ENCODE measurements around the gene MRPL3. TPM values are rescaled to one million over a fixed set of nuclear protein-coding genes. Genes with fewer than 3 reads are reported as not detected.

MRPL3 gene
- total and polyA plus RNA-seq, 2 donors (not counting 3 experiments of a cell fraction or from before 2014, with no cell fraction given): 49.6 to 68.2 TPM

- no peaks in the 10 kb centered on the region for H4K20me1 ChIP-seq (replicated peaks; ENCODE audit: control insufficient read depth, extremely low read depth, insufficient read depth, low read length)
- BruUV-seq (replicated peaks): no TSS peak
- TF ChIP-seq MYC (IDR thresholded peaks at IDR 0.05; ENCODE audit: low read depth, low read length): no peak
- no peak for TF ChIP-seq CTCF (IDR thresholded peaks at IDR 0.05; ENCODE audit: extremely low read depth in 1 of 2, insufficient read depth in 1 of 2, low read depth in 1 of 2, low read length in 2 of 2)
- TF ChIP-seq JUN (IDR thresholded peaks at IDR 0.05; ENCODE audit: borderline replicate concordance, insufficient read depth, insufficient read length, low read depth): no peak
- TF ChIP-seq POLR2A (IDR thresholded peaks at IDR 0.05; ENCODE audit: low read depth, low read length): no peak
- TF ChIP-seq FOS (IDR thresholded peaks at IDR 0.05; ENCODE audit: borderline replicate concordance, insufficient read depth, low read length): no peak
- no peak for TF ChIP-seq EZH2 (IDR thresholded peaks at IDR 0.05; ENCODE audit: borderline replicate concordance, low read depth, low read length, severe bottlenecking)
- TF ChIP-seq MAX (IDR thresholded peaks at IDR 0.05; ENCODE audit: insufficient read depth, insufficient read length): no peak
- no peak for TF ChIP-seq POLR2AphosphoS5 (IDR thresholded peaks at IDR 0.05; ENCODE audit: insufficient read depth, low read depth, low read length)
- TF ChIP-seq GATA2 (IDR thresholded peaks at IDR 0.05; ENCODE audit: insufficient read depth, insufficient read length, low read depth, low read length): no peak
- intact Hi-C loops (cut with micrococcal nuclease): no loop called here
- H3K27ac ChIP-seq (ENCODE audit: insufficient read depth, low read depth, low read length): no peak overlapping the region
- H3K27me3 ChIP-seq (ENCODE audit: control insufficient read depth in 2 of 2, insufficient read depth in 2 of 2, low read length in 2 of 2): peaks cover 0 to 2% of the 10 kb centered on the region in 2 experiments
- no peak overlapping the region for H3K4me3 ChIP-seq (replicated peaks in 1 of 3; ENCODE audit: insufficient read depth in 1 of 3, low read depth in 1 of 3, low read length in 3 of 3)
- no peak overlapping the region for H2AFZ ChIP-seq (ENCODE audit: low read depth, low read length)
- peaks cover 5% of the 10 kb centered on the region for H3K4me1 ChIP-seq (ENCODE audit: control insufficient read depth, extremely low read depth, insufficient read depth, low read length)
- DNase-seq (ENCODE audit: low read depth, low spot score) (no peak), FAIRE-seq (no peak)
- no peaks in the 10 kb centered on the region for H3K9me3 ChIP-seq (replicated peaks; ENCODE audit: control insufficient read depth, insufficient read depth, low read length)
- H3K9ac ChIP-seq (replicated peaks; ENCODE audit: extremely low read depth, insufficient read depth, low read length): no peak overlapping the region
- dilution Hi-C loops (cut with MboI; ENCODE audit: extremely low pct_ligation_motif_present, low sequenced_read_pairs): no loop called here
- ChIA-PET CTCF (interaction anchor here (1.6 to 1.8 kb wide), 2 partner anchors 9 to 13 kb away, joined by 5 to 7 read pairs; no protein-coding TSS in a partner anchor), POLR2A (no interaction called here)
- H3K4me2 ChIP-seq (ENCODE audit: insufficient read depth, low read length): no peak overlapping the region
- H3K79me2 ChIP-seq (ENCODE audit: control insufficient read depth, insufficient read depth, low read length): no peaks in the 10 kb centered on the region
- H3K9me1 ChIP-seq (replicated peaks; ENCODE audit: control insufficient read depth, extremely low read depth, insufficient read depth, low read length): no peaks in the 10 kb centered on the region
- H3K36me3 ChIP-seq (ENCODE audit: control insufficient read depth in 2 of 2, extremely low read depth in 1 of 2, insufficient read depth in 2 of 2, low read length in 2 of 2): no peaks in the 10 kb centered on the region
Observed at GRCh38 chr3:131540143-131540542, 37.4 kb upstream of the MRPL3 start.
